K562 (cell line): Measurements from ENCODE around the gene FBXW9. TPM values are rescaled to one million over a fixed set of nuclear protein-coding genes. Genes with fewer than 3 reads are reported as not detected.

Experiments
- C11orf30 ChIP-seq: fragments of 450-650 bp; IDR thresholded peaks from 2 replicates; pipeline ENCODE4 v1.6.1; 2016; ENCODE audit warnings: low read depth, mild to moderate bottlenecking
- CHD4 ChIP-seq: fragments of 200-600 bp; sonication (generic); IDR thresholded peaks from 3 replicates; pipeline ENCODE4 v1.6.1; 2012; ENCODE audit warnings: low read depth, mild to moderate bottlenecking, mixed read lengths, low read length, inconsistent platforms; ENCODE audit not compliant: insufficient read depth, insufficient replicate concordance, poor library complexity, severe bottlenecking
- FOS ChIP-seq: IDR thresholded peaks from 3 replicates; pipeline ENCODE4 v1.6.1; 2011; ENCODE audit not compliant: insufficient read length; ENCODE audit errors: extremely low read depth
- MYBL2 ChIP-seq, 2 experiments: fragments of 450-650 bp in 1 of 2; sonication (generic) in 1 of 2; formaldehyde crosslinking in 1 of 2; IDR thresholded peaks; 2 replicates each; pipeline versions ENCODE4 v1.6.1 to v1.8.1; 2017 to 2022; ENCODE audit warnings: borderline replicate concordance in 1 of 2, inconsistent platforms in 1 of 2, low read depth in 1 of 2, mild to moderate bottlenecking in 1 of 2, missing genetic modification reagents in 1 of 2, moderate library complexity in 1 of 2
- PHF8 ChIP-seq: fragments of 200-600 bp; sonication (generic); IDR thresholded peaks from 2 replicates; pipeline ENCODE4 v1.6.1; 2012; ENCODE audit warnings: mixed run types, mild to moderate bottlenecking, inconsistent platforms, low read length, moderate library complexity, borderline replicate concordance
- THRAP3 ChIP-seq: fragments of 450-650 bp; IDR thresholded peaks from 2 replicates; pipeline ENCODE4 v1.6.1; 2016; ENCODE audit warnings: mild to moderate bottlenecking, inconsistent platforms, borderline replicate concordance
- TSC22D4 ChIP-seq: fragments of 450-650 bp; IDR thresholded peaks from 2 replicates; pipeline ENCODE4 v1.6.1; 2016; ENCODE audit warnings: missing genetic modification characterization, missing biosample characterization, control low read depth
- ZNF175 ChIP-seq: fragments of 200-800 bp; sonication (Bioruptor generic); IDR thresholded peaks from 2 replicates; pipeline ENCODE4 v1.6.1; 2016; ENCODE audit warnings: low read depth, mild to moderate bottlenecking, missing genetic modification characterization, missing compliant biosample characterization
- polyA plus RNA-seq, 8 experiments: library from polyadenylated mRNA; depleted of rRNA in 4 of 8; stranded (reverse) in 5 of 8; unstranded in 3 of 8; fragments of >200 nt; fragmentation: Nextera tagmentation in 2 of 8; fragmentation: Illumina TruSeq in 1 of 8; extraction: Ambion mirVana in 2 of 8; extraction: Trizol in 1 of 8; gene quantifications; 2 replicates each; pipeline versions ENCODE4 v1.2.1 to v1.2.3, GENCODE V29; 2011 to 2014; ENCODE audit warnings: inconsistent platforms in 1 of 8, missing spikeins in 1 of 8
- total RNA-seq, 7 experiments: library from RNA; depleted of rRNA in 6 of 7; stranded (reverse); fragments of >200 nt in 6 of 7; fragmentation: Illumina TruSeq in 2 of 7; extraction: Trizol in 2 of 7; gene quantifications; 2 replicates each; pipeline versions ENCODE4 v1.2.1 to v1.2.3, GENCODE V29; 2011 to 2021; ENCODE audit warnings: low replicate concordance in 1 of 7
- TF ChIP-seq, protein P1 (sequence below): fragments of 450-650 bp; IDR thresholded peaks from 2 replicates; pipeline ENCODE4 v1.6.1; 2014; ENCODE audit warnings: low read depth, mild to moderate bottlenecking, moderate library complexity, borderline replicate concordance
- TF ChIP-seq, protein P2 (sequence below): fragments of 450-650 bp; IDR thresholded peaks from 2 replicates; pipeline ENCODE4 v1.6.1; 2016; ENCODE audit warnings: mild to moderate bottlenecking, moderate library complexity
- TF ChIP-seq, protein P3 (sequence below): fragments of 450-650 bp; IDR thresholded peaks from 2 replicates; pipeline ENCODE4 v1.6.1; 2016

Gene FBXW9
- total and polyA plus RNA-seq, 9 of the 15 experiments (the other 6 are each of a cell fraction or from before 2014, with no cell fraction given) = 0.23 to 21.7 (median 6.2) TPM

GRCh38 chr19:12722566-12723380, 26.3 kb upstream of the FBXW9 start (continued):
- no peak for TF ChIP-seq CHD4
- TF ChIP-seq MYBL2 (IDR thresholded peaks at IDR 0.05; ENCODE audit: low read depth) = peak; percentile 91
- no peak for TF ChIP-seq MYBL2 (CRISPR knock-in tag; IDR thresholded peaks at IDR 0.05; ENCODE audit: borderline replicate concordance)
- TF ChIP-seq, protein P1, sequence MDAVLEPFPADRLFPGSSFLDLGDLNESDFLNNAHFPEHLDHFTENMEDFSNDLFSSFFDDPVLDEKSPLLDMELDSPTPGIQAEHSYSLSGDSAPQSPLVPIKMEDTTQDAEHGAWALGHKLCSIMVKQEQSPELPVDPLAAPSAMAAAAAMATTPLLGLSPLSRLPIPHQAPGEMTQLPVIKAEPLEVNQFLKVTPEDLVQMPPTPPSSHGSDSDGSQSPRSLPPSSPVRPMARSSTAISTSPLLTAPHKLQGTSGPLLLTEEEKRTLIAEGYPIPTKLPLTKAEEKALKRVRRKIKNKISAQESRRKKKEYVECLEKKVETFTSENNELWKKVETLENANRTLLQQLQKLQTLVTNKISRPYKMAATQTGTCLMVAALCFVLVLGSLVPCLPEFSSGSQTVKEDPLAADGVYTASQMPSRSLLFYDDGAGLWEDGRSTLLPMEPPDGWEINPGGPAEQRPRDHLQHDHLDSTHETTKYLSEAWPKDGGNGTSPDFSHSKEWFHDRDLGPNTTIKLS = peak; percentile 79; the same call in 1 of the 2 replicates
- 0 out of 2 replicates have a peak, but pooled peaks have one; percentile 53 for TF ChIP-seq THRAP3
- peak; percentile 28; the same call in 1 of the 2 replicates for TF ChIP-seq PHF8
- no peak for TF ChIP-seq TSC22D4
- TF ChIP-seq, protein P2, sequence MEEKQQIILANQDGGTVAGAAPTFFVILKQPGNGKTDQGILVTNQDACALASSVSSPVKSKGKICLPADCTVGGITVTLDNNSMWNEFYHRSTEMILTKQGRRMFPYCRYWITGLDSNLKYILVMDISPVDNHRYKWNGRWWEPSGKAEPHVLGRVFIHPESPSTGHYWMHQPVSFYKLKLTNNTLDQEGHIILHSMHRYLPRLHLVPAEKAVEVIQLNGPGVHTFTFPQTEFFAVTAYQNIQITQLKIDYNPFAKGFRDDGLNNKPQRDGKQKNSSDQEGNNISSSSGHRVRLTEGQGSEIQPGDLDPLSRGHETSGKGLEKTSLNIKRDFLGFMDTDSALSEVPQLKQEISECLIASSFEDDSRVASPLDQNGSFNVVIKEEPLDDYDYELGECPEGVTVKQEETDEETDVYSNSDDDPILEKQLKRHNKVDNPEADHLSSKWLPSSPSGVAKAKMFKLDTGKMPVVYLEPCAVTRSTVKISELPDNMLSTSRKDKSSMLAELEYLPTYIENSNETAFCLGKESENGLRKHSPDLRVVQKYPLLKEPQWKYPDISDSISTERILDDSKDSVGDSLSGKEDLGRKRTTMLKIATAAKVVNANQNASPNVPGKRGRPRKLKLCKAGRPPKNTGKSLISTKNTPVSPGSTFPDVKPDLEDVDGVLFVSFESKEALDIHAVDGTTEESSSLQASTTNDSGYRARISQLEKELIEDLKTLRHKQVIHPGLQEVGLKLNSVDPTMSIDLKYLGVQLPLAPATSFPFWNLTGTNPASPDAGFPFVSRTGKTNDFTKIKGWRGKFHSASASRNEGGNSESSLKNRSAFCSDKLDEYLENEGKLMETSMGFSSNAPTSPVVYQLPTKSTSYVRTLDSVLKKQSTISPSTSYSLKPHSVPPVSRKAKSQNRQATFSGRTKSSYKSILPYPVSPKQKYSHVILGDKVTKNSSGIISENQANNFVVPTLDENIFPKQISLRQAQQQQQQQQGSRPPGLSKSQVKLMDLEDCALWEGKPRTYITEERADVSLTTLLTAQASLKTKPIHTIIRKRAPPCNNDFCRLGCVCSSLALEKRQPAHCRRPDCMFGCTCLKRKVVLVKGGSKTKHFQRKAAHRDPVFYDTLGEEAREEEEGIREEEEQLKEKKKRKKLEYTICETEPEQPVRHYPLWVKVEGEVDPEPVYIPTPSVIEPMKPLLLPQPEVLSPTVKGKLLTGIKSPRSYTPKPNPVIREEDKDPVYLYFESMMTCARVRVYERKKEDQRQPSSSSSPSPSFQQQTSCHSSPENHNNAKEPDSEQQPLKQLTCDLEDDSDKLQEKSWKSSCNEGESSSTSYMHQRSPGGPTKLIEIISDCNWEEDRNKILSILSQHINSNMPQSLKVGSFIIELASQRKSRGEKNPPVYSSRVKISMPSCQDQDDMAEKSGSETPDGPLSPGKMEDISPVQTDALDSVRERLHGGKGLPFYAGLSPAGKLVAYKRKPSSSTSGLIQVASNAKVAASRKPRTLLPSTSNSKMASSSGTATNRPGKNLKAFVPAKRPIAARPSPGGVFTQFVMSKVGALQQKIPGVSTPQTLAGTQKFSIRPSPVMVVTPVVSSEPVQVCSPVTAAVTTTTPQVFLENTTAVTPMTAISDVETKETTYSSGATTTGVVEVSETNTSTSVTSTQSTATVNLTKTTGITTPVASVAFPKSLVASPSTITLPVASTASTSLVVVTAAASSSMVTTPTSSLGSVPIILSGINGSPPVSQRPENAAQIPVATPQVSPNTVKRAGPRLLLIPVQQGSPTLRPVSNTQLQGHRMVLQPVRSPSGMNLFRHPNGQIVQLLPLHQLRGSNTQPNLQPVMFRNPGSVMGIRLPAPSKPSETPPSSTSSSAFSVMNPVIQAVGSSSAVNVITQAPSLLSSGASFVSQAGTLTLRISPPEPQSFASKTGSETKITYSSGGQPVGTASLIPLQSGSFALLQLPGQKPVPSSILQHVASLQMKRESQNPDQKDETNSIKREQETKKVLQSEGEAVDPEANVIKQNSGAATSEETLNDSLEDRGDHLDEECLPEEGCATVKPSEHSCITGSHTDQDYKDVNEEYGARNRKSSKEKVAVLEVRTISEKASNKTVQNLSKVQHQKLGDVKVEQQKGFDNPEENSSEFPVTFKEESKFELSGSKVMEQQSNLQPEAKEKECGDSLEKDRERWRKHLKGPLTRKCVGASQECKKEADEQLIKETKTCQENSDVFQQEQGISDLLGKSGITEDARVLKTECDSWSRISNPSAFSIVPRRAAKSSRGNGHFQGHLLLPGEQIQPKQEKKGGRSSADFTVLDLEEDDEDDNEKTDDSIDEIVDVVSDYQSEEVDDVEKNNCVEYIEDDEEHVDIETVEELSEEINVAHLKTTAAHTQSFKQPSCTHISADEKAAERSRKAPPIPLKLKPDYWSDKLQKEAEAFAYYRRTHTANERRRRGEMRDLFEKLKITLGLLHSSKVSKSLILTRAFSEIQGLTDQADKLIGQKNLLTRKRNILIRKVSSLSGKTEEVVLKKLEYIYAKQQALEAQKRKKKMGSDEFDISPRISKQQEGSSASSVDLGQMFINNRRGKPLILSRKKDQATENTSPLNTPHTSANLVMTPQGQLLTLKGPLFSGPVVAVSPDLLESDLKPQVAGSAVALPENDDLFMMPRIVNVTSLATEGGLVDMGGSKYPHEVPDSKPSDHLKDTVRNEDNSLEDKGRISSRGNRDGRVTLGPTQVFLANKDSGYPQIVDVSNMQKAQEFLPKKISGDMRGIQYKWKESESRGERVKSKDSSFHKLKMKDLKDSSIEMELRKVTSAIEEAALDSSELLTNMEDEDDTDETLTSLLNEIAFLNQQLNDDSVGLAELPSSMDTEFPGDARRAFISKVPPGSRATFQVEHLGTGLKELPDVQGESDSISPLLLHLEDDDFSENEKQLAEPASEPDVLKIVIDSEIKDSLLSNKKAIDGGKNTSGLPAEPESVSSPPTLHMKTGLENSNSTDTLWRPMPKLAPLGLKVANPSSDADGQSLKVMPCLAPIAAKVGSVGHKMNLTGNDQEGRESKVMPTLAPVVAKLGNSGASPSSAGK = peak; percentile 73
- peak; percentile 71 for TF ChIP-seq ZNF175 (CRISPR knock-in tag)
- peak; percentile 87 for TF ChIP-seq C11orf30
- TF ChIP-seq FOS = peak; percentile 43
- TF ChIP-seq, protein P3, sequence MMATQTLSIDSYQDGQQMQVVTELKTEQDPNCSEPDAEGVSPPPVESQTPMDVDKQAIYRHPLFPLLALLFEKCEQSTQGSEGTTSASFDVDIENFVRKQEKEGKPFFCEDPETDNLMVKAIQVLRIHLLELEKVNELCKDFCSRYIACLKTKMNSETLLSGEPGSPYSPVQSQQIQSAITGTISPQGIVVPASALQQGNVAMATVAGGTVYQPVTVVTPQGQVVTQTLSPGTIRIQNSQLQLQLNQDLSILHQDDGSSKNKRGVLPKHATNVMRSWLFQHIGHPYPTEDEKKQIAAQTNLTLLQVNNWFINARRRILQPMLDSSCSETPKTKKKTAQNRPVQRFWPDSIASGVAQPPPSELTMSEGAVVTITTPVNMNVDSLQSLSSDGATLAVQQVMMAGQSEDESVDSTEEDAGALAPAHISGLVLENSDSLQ = 0 out of 2 replicates have a peak, but pooled peaks have one; percentile 13
